OCI-LY1 (cell line): ENCODE results near the gene DSE.

Experiments used
- CTCF ChIP-seq: fragments of 200-600 bp; sonication (generic), shearing (Covaris generic); IDR thresholded peaks from 2 replicates; pipeline ENCODE4 v1.5.1; 2017; ENCODE audit warnings: mild to moderate bottlenecking, antibody characterized with exemption, low read length, moderate library complexity, mixed read lengths
- EZH2 ChIP-seq: fragments of 200-600 bp; sonication (generic), shearing (Covaris generic); IDR thresholded peaks from 2 replicates; pipeline ENCODE4 v1.8.0; 2017; ENCODE audit warnings: borderline replicate concordance, mixed run types, mild to moderate bottlenecking, antibody characterized with exemption, low read length, moderate library complexity, mixed read lengths

- TF ChIP-seq CTCF (no peak), EZH2 (no peak)
Observed at GRCh38 chr6:116471531-116471930, 100.8 kb downstream of the DSE start.
